ENCODE measurements around the gene ABITRAM.

DNA sequence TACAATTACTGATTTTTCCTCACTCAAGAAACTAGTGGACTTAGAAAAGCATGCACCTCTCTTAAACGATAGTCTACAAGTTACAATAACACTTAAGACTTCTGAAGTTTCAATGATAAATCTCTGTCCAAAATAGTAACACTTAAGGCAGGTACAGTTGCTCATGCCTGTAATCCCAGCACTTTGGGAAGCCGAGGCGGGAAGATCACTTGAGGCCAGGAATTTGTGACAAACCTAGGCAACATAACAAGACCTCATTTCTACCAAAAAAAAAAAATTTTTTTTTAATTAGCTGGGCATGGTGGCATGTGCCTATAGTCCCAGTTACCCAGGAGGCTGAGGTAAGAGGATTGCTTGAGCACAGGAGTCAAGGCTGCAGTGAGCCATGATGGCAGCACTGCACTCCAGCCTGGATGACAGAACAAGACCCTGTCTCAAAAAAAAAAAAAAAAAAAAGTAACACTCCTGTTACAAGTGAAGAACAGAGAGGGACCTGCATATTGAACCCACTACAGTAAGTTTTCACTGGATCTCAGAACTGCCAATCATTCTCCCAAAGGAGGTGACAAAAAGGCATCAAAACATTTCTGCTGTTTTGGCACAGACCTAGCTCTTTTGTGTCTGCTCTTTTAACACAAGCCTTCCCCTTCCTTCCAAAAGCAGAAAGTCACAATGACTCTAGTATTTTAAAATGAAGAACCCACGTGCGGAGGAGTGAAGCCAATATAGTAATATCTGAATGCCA lies 3.5 kb downstream of the ABITRAM start:
- TF ChIP-seq, protein P1, sequence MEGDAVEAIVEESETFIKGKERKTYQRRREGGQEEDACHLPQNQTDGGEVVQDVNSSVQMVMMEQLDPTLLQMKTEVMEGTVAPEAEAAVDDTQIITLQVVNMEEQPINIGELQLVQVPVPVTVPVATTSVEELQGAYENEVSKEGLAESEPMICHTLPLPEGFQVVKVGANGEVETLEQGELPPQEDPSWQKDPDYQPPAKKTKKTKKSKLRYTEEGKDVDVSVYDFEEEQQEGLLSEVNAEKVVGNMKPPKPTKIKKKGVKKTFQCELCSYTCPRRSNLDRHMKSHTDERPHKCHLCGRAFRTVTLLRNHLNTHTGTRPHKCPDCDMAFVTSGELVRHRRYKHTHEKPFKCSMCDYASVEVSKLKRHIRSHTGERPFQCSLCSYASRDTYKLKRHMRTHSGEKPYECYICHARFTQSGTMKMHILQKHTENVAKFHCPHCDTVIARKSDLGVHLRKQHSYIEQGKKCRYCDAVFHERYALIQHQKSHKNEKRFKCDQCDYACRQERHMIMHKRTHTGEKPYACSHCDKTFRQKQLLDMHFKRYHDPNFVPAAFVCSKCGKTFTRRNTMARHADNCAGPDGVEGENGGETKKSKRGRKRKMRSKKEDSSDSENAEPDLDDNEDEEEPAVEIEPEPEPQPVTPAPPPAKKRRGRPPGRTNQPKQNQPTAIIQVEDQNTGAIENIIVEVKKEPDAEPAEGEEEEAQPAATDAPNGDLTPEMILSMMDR (IDR thresholded peaks at IDR 0.05) = no peak
- no peak for TF ChIP-seq ZFX (IDR thresholded peaks at IDR 0.05; ENCODE audit: borderline replicate concordance)
